ENCODE data around the gene PPARA. TPM values are rescaled to one million over a fixed set of nuclear protein-coding genes. Genes with fewer than 3 reads are reported as not detected.

PPARA gene
- total RNA-seq, 1 donor: 22.1 TPM

DNA sequence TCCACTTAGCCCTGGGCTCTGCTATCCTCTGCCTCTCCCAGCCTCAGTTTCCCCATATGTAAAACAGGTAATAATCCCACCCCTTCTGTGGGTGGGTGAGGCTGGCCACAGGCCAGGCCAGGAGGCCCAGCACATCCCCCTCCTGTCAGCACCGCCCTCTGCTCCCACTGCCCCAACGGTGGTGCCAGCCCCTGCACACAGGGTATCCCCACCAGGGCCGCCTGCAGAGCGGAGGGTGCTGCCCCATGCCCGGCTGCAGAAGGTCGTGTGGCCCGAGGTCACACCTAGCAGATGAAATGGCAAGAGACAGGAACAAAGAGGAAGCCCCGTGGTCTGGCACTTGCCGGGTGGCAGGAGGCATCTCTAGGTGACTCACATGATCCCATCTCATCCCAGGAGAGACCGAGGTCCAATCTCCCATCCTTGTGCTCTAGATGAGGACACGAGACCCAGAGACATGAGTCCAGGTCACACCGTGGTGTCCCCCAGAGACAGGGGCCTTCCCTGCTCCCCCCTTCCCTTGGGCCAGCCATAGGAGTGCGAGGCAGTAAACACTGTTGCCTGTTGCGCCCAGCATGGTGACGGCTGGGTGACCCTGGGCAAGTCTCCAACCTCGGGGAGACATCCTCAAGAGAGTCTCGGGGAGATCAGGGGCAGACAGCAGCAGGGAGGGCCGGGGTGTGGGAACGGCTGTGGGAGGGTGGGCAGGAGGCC is 27.2 kb upstream of the PPARA start:
- peak; percentile 88 for DNase-seq (ENCODE audit: insufficient read length, low spot score, missing footprints)
- Histone ChIP-seq H3K36me3 (ENCODE audit: insufficient read depth, low read length) (no peaks in the 10 kb centered on the region), H2AFZ (ENCODE audit: low read length) (no peak overlapping the region), H4K20me1 (ENCODE audit: insufficient read depth, low read length) (peaks cover 12% of the 10 kb centered on the region), H3K9me3 (ENCODE audit: low read depth, low read length) (no peaks in the 10 kb centered on the region), H3K27me3 (ENCODE audit: insufficient read depth, low read length) (no peaks in the 10 kb centered on the region), H3K4me3 (ENCODE audit: insufficient read depth, low read length) (no peak overlapping the region), H3K79me2 (ENCODE audit: insufficient read depth, low read length) (no peaks in the 10 kb centered on the region), H3K27ac (ENCODE audit: low read depth, low read length) (no peak overlapping the region), H3K4me2 (ENCODE audit: insufficient read depth, low read length) (no peak overlapping the region), H3K4me1 (ENCODE audit: insufficient read depth, low read length) (peaks cover 17% of the 10 kb centered on the region)
- TF ChIP-seq, protein P1, sequence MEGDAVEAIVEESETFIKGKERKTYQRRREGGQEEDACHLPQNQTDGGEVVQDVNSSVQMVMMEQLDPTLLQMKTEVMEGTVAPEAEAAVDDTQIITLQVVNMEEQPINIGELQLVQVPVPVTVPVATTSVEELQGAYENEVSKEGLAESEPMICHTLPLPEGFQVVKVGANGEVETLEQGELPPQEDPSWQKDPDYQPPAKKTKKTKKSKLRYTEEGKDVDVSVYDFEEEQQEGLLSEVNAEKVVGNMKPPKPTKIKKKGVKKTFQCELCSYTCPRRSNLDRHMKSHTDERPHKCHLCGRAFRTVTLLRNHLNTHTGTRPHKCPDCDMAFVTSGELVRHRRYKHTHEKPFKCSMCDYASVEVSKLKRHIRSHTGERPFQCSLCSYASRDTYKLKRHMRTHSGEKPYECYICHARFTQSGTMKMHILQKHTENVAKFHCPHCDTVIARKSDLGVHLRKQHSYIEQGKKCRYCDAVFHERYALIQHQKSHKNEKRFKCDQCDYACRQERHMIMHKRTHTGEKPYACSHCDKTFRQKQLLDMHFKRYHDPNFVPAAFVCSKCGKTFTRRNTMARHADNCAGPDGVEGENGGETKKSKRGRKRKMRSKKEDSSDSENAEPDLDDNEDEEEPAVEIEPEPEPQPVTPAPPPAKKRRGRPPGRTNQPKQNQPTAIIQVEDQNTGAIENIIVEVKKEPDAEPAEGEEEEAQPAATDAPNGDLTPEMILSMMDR (IDR thresholded peaks at IDR 0.05; ENCODE audit: extremely low read depth, low read depth, low read length): no peak

DNA sequence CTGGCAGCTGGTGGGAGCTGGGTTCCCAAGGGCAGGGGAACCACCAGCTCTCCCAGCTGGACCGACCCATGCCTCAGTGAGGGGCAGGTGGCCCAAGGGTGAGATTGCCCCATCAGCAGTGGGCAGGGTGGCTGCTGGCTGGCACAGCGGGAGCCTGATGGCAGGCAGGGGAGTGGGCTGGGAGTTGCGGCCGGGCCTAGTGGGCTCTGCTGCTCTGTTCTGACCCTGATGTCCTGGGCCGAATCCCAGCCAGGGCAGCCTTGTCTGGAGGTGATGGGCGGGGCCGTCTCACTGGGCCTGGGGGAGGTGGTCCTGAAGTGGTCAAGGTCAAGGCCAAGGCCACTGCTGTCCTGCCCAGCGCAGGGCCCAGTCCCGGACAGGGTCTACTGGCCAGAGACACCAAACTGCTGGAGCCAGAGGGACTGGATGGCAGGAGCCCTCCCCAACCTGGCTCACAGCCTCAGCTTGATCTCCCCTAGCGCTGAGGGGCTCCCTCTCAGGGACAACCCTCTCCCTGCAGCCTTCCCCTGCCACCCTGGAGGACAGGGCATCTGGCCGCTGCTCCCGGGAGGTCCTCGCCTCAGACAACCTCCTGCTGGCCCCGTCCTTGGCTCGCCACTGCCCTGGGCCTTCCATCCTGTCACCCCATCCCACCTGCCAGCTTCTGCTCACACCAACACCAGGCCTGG is 26.5 kb upstream of the PPARA start:
- H3K79me2 ChIP-seq (ENCODE audit: insufficient read depth, low read length): no peaks in the 10 kb centered on the region

DNA sequence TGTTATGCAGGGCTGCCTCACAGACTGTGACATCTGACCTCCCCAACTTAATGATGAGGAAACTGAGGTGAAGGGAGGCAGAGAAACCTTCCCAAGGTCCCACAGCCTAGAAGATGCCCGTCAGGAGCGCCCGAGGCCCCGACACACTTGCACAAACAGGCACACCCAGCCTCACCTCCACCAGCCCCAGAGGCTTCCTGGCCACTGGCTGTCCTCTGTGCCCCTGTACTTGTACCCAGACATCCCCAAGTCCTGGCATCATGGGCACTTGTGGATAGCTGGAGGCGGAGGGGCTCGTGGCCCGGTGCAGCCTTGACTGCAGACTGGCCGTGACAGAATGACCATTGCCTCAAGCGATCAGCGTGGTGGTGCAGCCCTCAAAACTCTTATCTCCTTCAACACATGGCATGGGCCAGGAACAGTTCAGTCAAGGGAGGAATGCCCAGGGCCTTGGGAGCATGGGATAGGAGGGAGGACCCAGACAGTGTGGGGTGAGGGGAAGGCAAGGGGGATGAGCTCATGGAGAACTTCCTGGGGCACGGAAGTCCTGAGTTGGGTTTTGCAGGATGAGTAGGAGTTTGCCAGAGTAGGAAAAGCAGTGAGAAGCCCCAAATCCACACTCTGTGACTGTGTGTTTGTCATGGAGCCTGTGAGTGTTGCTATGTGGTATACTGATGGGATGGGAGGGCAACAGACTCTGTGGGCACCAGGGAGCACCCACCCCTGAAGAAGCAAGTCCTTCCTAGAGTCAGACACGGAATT is 25.8 kb upstream of the PPARA start:
- Histone ChIP-seq H3K9me3 (ENCODE audit: low read depth, low read length) (no peaks in the 10 kb centered on the region), H3K4me3 (ENCODE audit: insufficient read depth, low read length) (no peak overlapping the region), H3K27me3 (ENCODE audit: insufficient read depth, low read length) (no peaks in the 10 kb centered on the region), H3K4me2 (ENCODE audit: insufficient read depth, low read length) (no peak overlapping the region), H2AFZ (ENCODE audit: low read length) (no peak overlapping the region), H4K20me1 (ENCODE audit: insufficient read depth, low read length) (peaks cover 11% of the 10 kb centered on the region), H3K79me2 (ENCODE audit: insufficient read depth, low read length) (no peaks in the 10 kb centered on the region), H3K27ac (ENCODE audit: low read depth, low read length) (no peak overlapping the region), H3K36me3 (ENCODE audit: insufficient read depth, low read length) (no peaks in the 10 kb centered on the region), H3K4me1 (ENCODE audit: insufficient read depth, low read length) (peaks cover 6% of the 10 kb centered on the region)
- TF ChIP-seq, protein P1 (IDR thresholded peaks at IDR 0.05; ENCODE audit: extremely low read depth, low read depth, low read length): no peak
- peak; percentile 88 for DNase-seq (ENCODE audit: insufficient read length, low spot score, missing footprints)

More for the DNA sequence above, 26.5 kb upstream of the PPARA start:
- no peak overlapping the region for H3K27ac ChIP-seq (ENCODE audit: low read depth, low read length)
- H3K4me3 ChIP-seq (ENCODE audit: insufficient read depth, low read length): no peak overlapping the region
- no peak overlapping the region for H3K4me2 ChIP-seq (ENCODE audit: insufficient read depth, low read length)
- DNase-seq (ENCODE audit: insufficient read length, low spot score, missing footprints): peak; percentile 87
- peaks cover 11% of the 10 kb centered on the region for H4K20me1 ChIP-seq (ENCODE audit: insufficient read depth, low read length)
- H3K4me1 ChIP-seq (ENCODE audit: insufficient read depth, low read length): peaks cover 13% of the 10 kb centered on the region
- TF ChIP-seq, protein P1 (IDR thresholded peaks at IDR 0.05; ENCODE audit: extremely low read depth, low read depth, low read length): no peak
- no peaks in the 10 kb centered on the region for H3K27me3 ChIP-seq (ENCODE audit: insufficient read depth, low read length)
- no peak overlapping the region for H2AFZ ChIP-seq (ENCODE audit: low read length)
- no peaks in the 10 kb centered on the region for H3K36me3 ChIP-seq (ENCODE audit: insufficient read depth, low read length)
- H3K9me3 ChIP-seq (ENCODE audit: low read depth, low read length): no peaks in the 10 kb centered on the region

DNA sequence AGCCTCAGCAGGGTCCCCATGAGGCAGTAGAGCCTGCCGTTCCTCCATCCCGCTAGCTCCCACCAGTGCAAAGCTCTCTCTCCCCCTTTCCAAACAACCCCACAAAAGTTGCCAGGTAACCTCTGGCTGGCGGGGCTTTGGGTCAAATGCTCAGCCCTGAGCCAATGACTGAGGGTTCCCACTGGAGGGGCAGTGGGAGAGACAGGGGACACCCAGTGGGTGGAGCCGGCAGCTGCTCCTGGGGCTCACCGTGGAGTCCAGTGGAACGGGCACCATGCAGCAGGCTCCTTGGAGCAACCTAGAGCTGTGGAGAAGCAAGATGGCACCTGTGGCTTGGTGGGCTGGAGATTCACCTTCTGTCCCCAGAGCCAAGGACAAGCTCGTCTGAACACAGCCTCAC is 25.0 kb upstream of the PPARA start:
- Histone ChIP-seq H3K4me1 (ENCODE audit: insufficient read depth, low read length) (peaks cover 3% of the 10 kb centered on the region), H3K4me3 (ENCODE audit: insufficient read depth, low read length) (no peak overlapping the region), H2AFZ (ENCODE audit: low read length) (no peak overlapping the region), H3K9me3 (ENCODE audit: low read depth, low read length) (no peaks in the 10 kb centered on the region), H3K4me2 (ENCODE audit: insufficient read depth, low read length) (no peak overlapping the region), H3K79me2 (ENCODE audit: insufficient read depth, low read length) (no peaks in the 10 kb centered on the region), H3K36me3 (ENCODE audit: insufficient read depth, low read length) (no peaks in the 10 kb centered on the region), H4K20me1 (ENCODE audit: insufficient read depth, low read length) (peaks cover 8% of the 10 kb centered on the region), H3K27ac (ENCODE audit: low read depth, low read length) (no peak overlapping the region), H3K27me3 (ENCODE audit: insufficient read depth, low read length) (no peaks in the 10 kb centered on the region)
- DNase-seq (ENCODE audit: insufficient read length, low spot score, missing footprints): peak; percentile 87
- TF ChIP-seq, protein P1 (IDR thresholded peaks at IDR 0.05; ENCODE audit: extremely low read depth, low read depth, low read length): no peak

Data from osteoblast (primary cell).